Endothelial cell of umbilical vein (primary cell): ENCODE results near the gene CTU2. TPM values are rescaled to one million over a fixed set of nuclear protein-coding genes. Genes with fewer than 3 reads are reported as not detected.

Experiments used
- BruUV-seq: library from RNA; stranded (reverse); fragments of 400-500 nt; replicated peaks from 2 replicates; lab custom pipeline; 2021; lab: Mats Ljungman, UMichigan
- CTCF ChIA-PET: fragments of 300-600, 350-600 bp; sonication (Branson Sonifier 250); formaldehyde crosslinking; loops from one replicate; lab custom pipeline; 2021; ENCODE audit warnings: antibody characterized with exemption, inconsistent platforms; lab: Charles Lee
- POLR2A ChIA-PET: fragments of 300-600, 350-600 bp; sonication (Branson Sonifier 250); formaldehyde crosslinking; loops from one replicate; lab custom pipeline; 2021; ENCODE audit warnings: antibody characterized with exemption, inconsistent platforms; lab: Charles Lee
- DNase-seq: peaks from one replicate; pipeline ENCODE4 v3.0.0-alpha.2; 2011; ENCODE audit warnings: low read depth, low spot score
- FAIRE-seq: peaks from 2 replicates; lab custom pipeline; 2011; peaks lifted over from hg19 to GRCh38; lab: Jason Lieb, UNC
- H2AFZ ChIP-seq: 2 replicates; pipeline ENCODE4 v1.6.0; 2012; ENCODE audit warnings: low read depth, low read length, control low read depth, inconsistent platforms
- H3K27ac ChIP-seq: 2 replicates; pipeline ENCODE4 v1.5.1; 2011; ENCODE audit warnings: low read depth, mild to moderate bottlenecking, control low read depth, low read length, moderate library complexity; ENCODE audit not compliant: insufficient read depth
- H3K27me3 ChIP-seq, 2 experiments: 2 replicates each; pipeline versions ENCODE4 v1.6.0 to v1.6.1; 2011; ENCODE audit warnings: low read length in 2 of 2, mixed read lengths in 1 of 2; ENCODE audit not compliant: control insufficient read depth in 2 of 2, insufficient read depth in 2 of 2
- H3K36me3 ChIP-seq, 2 experiments: 2 replicates in 1 of 2; 3 replicates in 1 of 2; pipeline ENCODE4 v1.5.1; 2011; ENCODE audit warnings: low read length in 2 of 2, mild to moderate bottlenecking in 1 of 2, moderate library complexity in 1 of 2; ENCODE audit not compliant: control insufficient read depth in 2 of 2, insufficient read depth in 2 of 2; ENCODE audit errors: extremely low read depth in 1 of 2
- H3K4me1 ChIP-seq: 3 replicates; pipeline ENCODE4 v1.5.1; 2011; ENCODE audit warnings: mild to moderate bottlenecking, low read length; ENCODE audit not compliant: control insufficient read depth, insufficient read depth; ENCODE audit errors: extremely low read depth
- H3K4me2 ChIP-seq: 2 replicates; pipeline ENCODE4 v1.6.1; 2011; ENCODE audit warnings: low read length, control low read depth, mixed read lengths; ENCODE audit not compliant: insufficient read depth
- H3K4me3 ChIP-seq, 3 experiments: fragments of 200-600 bp in 1 of 3; sonication (generic), shearing (Covaris generic) in 1 of 3; replicated peaks in 1 of 3; 2 replicates each; pipeline ENCODE4 v1.5.1; 2011 to 2016; ENCODE audit warnings: control low read depth in 3 of 3, low read length in 3 of 3, mild to moderate bottlenecking in 2 of 3, inconsistent platforms in 1 of 3, low read depth in 1 of 3, moderate library complexity in 1 of 3; ENCODE audit not compliant: insufficient read depth in 1 of 3
- H3K79me2 ChIP-seq: 2 replicates; pipeline ENCODE4 v1.6.0; 2012; ENCODE audit warnings: low read length, inconsistent platforms; ENCODE audit not compliant: control insufficient read depth, insufficient read depth
- H3K9ac ChIP-seq: replicated peaks from 2 replicates; pipeline ENCODE3; 2011; ENCODE audit warnings: low read length, control low read depth; ENCODE audit not compliant: insufficient read depth; ENCODE audit errors: extremely low read depth
- H3K9me1 ChIP-seq: replicated peaks from 3 replicates; pipeline ENCODE4 v1.6.0; 2011; ENCODE audit warnings: mild to moderate bottlenecking, low read length; ENCODE audit not compliant: control insufficient read depth, insufficient read depth; ENCODE audit errors: extremely low read depth
- H3K9me3 ChIP-seq: replicated peaks from 2 replicates; pipeline ENCODE4 v1.5.1; 2012; ENCODE audit warnings: low read length, inconsistent platforms; ENCODE audit not compliant: control insufficient read depth, insufficient read depth
- H4K20me1 ChIP-seq: replicated peaks from 2 replicates; pipeline ENCODE3; 2011; ENCODE audit warnings: mild to moderate bottlenecking, low read length; ENCODE audit not compliant: control insufficient read depth, insufficient read depth; ENCODE audit errors: extremely low read depth
- GATA2 ChIP-seq: IDR thresholded peaks from 2 replicates; pipeline ENCODE4 v1.7.0; 2011; ENCODE audit warnings: low read depth, mild to moderate bottlenecking, moderate library complexity, mixed read lengths, low read length; ENCODE audit not compliant: insufficient read length, insufficient read depth
- JUN ChIP-seq: IDR thresholded peaks from 2 replicates; pipeline ENCODE4 v1.6.1; 2011; ENCODE audit warnings: borderline replicate concordance, low read depth; ENCODE audit not compliant: insufficient read length, insufficient read depth
- POLR2A ChIP-seq: IDR thresholded peaks from 2 replicates; pipeline ENCODE4 v1.6.1; 2012; ENCODE audit warnings: low read depth, mild to moderate bottlenecking, control low read depth, low read length
- POLR2AphosphoS5 ChIP-seq: IDR thresholded peaks from 2 replicates; pipeline ENCODE4 v1.6.1; 2012; ENCODE audit warnings: low read depth, mild to moderate bottlenecking, control low read depth, low read length, moderate library complexity; ENCODE audit not compliant: insufficient read depth
- dilution Hi-C: fragments of 300-500 bp; cut with MboI; formaldehyde crosslinking; loops from one replicate; pipeline ENCODE4 v1.15.0; 2019; ENCODE audit warnings: low sequenced_read_pairs; ENCODE audit not compliant: extremely low pct_ligation_motif_present
- intact Hi-C: fragments of 100-400 bp; cut with micrococcal nuclease; formaldehyde crosslinking; loops from one replicate; pipeline ENCODE4 v1.10.0; 2022
- polyA plus RNA-seq, 4 experiments: library from polyadenylated mRNA; depleted of rRNA in 3 of 4; stranded (reverse) in 3 of 4; unstranded in 1 of 4; fragments of >200 nt; gene quantifications; 2 replicates each; pipeline versions ENCODE4 v1.2.1 to v1.2.3, GENCODE V29; 2011 to 2012; ENCODE audit warnings: missing spikeins in 1 of 4
- total RNA-seq: library from RNA; stranded (reverse); gene quantifications from 2 replicates; pipeline ENCODE4 v1.2.3, GENCODE V29; 2021
- TF ChIP-seq, protein P1 (sequence below), 2 donors: IDR thresholded peaks; 1 replicate in 1 of 2; 2 replicates in 1 of 2; pipeline ENCODE4 v1.5.1; 2011; ENCODE audit warnings: low read length in 2 of 2, mild to moderate bottlenecking in 2 of 2, moderate library complexity in 2 of 2, control low read depth in 1 of 2, inconsistent platforms in 1 of 2, low read depth in 1 of 2; ENCODE audit not compliant: insufficient read depth in 1 of 2; ENCODE audit errors: extremely low read depth in 1 of 2
- TF ChIP-seq, protein P2 (sequence below): IDR thresholded peaks from 2 replicates; pipeline ENCODE4 v1.6.1; 2011; ENCODE audit not compliant: insufficient read depth, insufficient read length

The CTU2 gene
- total and polyA plus RNA-seq, 2 donors (not counting 3 experiments of a cell fraction or from before 2014, with no cell fraction given), result 26.1 to 33.7 TPM

DNA sequence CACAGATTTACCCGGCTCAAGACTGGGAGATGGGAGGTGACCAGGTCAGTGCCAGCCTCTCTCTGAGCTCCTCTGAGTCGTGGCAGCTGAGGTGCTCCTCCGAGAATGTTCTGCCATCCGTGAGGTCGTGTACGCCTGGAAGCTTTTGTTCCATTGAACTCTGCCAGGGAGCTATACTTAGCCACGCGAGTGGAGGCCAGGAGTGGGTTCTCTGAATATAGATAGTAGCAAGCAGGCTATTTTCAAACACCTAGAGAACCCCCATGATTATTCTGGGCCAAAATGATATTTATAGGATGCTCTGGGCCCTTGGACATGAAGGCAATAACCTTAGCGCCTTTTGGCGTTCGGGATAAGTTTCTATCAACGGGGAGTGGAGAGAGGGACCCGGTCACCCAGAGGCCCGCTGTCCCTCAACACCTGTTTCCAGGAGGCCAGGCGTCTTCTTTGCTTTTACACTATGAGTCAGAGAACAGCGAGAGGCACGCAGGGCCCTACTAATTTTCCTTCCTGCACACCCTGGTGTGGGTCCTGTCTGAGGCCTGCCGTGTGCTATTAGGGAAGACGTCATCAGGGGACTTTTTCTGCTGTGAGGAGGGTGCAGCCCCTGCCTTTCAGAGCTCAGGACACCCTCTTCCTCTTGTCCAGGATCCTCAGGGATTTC, 32.5 kb upstream of the CTU2 start:
- H3K79me2 ChIP-seq, result no peaks in the 10 kb centered on the region
- TF ChIP-seq, protein P1, sequence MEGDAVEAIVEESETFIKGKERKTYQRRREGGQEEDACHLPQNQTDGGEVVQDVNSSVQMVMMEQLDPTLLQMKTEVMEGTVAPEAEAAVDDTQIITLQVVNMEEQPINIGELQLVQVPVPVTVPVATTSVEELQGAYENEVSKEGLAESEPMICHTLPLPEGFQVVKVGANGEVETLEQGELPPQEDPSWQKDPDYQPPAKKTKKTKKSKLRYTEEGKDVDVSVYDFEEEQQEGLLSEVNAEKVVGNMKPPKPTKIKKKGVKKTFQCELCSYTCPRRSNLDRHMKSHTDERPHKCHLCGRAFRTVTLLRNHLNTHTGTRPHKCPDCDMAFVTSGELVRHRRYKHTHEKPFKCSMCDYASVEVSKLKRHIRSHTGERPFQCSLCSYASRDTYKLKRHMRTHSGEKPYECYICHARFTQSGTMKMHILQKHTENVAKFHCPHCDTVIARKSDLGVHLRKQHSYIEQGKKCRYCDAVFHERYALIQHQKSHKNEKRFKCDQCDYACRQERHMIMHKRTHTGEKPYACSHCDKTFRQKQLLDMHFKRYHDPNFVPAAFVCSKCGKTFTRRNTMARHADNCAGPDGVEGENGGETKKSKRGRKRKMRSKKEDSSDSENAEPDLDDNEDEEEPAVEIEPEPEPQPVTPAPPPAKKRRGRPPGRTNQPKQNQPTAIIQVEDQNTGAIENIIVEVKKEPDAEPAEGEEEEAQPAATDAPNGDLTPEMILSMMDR (IDR thresholded peaks at IDR 0.05; ENCODE audit: extremely low read depth in 1 of 2, insufficient read depth in 1 of 2, low read depth in 1 of 2, low read length in 2 of 2), result no peak
- TF ChIP-seq POLR2A (no peak), GATA2 (no peak), JUN (no peak), POLR2AphosphoS5 (no peak)
- TF ChIP-seq, protein P2, sequence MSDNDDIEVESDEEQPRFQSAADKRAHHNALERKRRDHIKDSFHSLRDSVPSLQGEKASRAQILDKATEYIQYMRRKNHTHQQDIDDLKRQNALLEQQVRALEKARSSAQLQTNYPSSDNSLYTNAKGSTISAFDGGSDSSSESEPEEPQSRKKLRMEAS, result no peak
- H3K4me2 ChIP-seq, result no peak overlapping the region
- H3K9me1 ChIP-seq, result no peaks in the 10 kb centered on the region
- H3K27ac ChIP-seq, result no peak overlapping the region
- H3K9ac ChIP-seq, result no peak overlapping the region
- ChIA-PET POLR2A (no interaction called here), CTCF (interaction anchor here (0.8 to 1.5 kb wide), 2 partner anchors 11 to 31 kb away, joined by 3 to 5 read pairs; no protein-coding TSS in a partner anchor)
- H3K27me3 ChIP-seq, result no peaks in the 10 kb centered on the region
- H3K9me3 ChIP-seq, result no peaks in the 10 kb centered on the region
- peaks cover 0 to 2% of the 10 kb centered on the region in 2 experiments for H3K36me3 ChIP-seq
- FAIRE-seq, result no peak
- no peaks in the 10 kb centered on the region for H4K20me1 ChIP-seq
- no peak overlapping the region for H2AFZ ChIP-seq
- no peak overlapping the region for H3K4me3 ChIP-seq
- dilution Hi-C loops (no loop called here), intact Hi-C loops (no loop called here)
- DNase-seq, result no peak
- no peaks in the 10 kb centered on the region for H3K4me1 ChIP-seq
- BruUV-seq, result no TSS peak
